Breast epithelium (tissue), 3 donors: ENCODE measurements around the gene WBP1.

ENCODE experiments used
- POLR2A ChIP-seq: fragments of 450-650 bp; IDR thresholded peaks from one replicate; pipeline ENCODE4 v1.6.1; 2016; ENCODE audit warnings: antibody characterized with exemption, mild to moderate bottlenecking, moderate library complexity
- POLR2AphosphoS5 ChIP-seq, 3 donors: sonication (generic); formaldehyde crosslinking; IDR thresholded peaks; one replicate each; pipeline ENCODE4 v1.6.1; 2017; ENCODE audit warnings: antibody characterized with exemption in 3 of 3
- TF ChIP-seq, protein P1 (sequence below), 3 donors: fragments of 450-650 bp; IDR thresholded peaks; one replicate each; pipeline ENCODE4 v1.5.1; 2016 to 2017; ENCODE audit warnings: antibody characterized with exemption in 3 of 3, mild to moderate bottlenecking in 3 of 3, moderate library complexity in 3 of 3

DNA sequence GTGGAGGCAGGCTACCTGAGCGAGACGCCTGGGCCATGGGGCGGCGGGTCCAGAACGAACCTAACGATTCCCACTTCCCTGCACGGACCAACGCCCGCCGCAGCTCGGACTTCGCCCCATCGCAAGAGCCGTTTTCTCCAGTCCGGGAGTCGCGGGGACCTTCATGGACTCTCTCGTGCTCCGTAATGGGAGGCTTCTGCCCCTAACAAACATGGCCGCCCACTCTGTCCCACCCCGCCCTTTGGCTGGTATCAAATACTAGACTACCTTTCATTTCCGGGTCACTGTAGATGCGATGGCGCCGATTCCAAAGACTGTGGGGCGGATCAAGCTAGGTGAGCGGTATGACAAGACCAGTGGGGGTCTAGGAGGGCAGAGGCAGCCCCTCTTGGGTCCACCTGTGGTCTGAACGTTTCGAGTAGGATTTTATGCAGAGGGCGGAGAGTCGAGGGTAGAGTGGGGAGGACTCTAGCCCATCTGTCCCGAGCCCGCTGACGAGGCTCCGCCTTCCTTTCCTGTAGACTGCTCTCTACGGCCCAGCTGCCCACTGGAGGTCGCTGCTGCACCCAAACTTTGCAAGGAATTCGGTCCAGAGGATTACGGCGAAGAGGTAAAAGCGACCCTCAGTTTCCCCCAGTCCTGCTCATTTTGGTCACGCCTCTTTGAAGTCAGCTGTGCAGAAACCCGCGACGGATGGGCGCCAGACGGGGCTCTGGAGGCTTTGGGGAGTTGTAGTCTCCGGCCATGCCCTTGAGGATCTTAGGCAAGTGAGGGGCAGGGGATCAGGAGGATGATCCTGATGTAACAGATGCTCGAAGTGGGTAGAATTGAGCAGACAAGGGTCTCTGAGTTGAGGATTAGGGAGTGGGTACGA lies 24.8 kb downstream of the WBP1 start, which contains the start of the genes CCDC142 and TTC31:
- TF ChIP-seq, protein P1, sequence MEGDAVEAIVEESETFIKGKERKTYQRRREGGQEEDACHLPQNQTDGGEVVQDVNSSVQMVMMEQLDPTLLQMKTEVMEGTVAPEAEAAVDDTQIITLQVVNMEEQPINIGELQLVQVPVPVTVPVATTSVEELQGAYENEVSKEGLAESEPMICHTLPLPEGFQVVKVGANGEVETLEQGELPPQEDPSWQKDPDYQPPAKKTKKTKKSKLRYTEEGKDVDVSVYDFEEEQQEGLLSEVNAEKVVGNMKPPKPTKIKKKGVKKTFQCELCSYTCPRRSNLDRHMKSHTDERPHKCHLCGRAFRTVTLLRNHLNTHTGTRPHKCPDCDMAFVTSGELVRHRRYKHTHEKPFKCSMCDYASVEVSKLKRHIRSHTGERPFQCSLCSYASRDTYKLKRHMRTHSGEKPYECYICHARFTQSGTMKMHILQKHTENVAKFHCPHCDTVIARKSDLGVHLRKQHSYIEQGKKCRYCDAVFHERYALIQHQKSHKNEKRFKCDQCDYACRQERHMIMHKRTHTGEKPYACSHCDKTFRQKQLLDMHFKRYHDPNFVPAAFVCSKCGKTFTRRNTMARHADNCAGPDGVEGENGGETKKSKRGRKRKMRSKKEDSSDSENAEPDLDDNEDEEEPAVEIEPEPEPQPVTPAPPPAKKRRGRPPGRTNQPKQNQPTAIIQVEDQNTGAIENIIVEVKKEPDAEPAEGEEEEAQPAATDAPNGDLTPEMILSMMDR (IDR thresholded peaks at IDR 0.05): peak; percentile 81 to 91 (median 84)
- TF ChIP-seq POLR2A (no peak), POLR2AphosphoS5 (IDR thresholded peaks at IDR 0.05) (peak; percentile 86 to 88 (median 88))
